Measurements from ENCODE around the gene LNP1.
"Not testable (repeated sequence)": the region's sequence is repeated elsewhere in the genome, so short reads cannot be mapped to it uniquely, and the experiment has no call there.

Gene LNP1

DNA sequence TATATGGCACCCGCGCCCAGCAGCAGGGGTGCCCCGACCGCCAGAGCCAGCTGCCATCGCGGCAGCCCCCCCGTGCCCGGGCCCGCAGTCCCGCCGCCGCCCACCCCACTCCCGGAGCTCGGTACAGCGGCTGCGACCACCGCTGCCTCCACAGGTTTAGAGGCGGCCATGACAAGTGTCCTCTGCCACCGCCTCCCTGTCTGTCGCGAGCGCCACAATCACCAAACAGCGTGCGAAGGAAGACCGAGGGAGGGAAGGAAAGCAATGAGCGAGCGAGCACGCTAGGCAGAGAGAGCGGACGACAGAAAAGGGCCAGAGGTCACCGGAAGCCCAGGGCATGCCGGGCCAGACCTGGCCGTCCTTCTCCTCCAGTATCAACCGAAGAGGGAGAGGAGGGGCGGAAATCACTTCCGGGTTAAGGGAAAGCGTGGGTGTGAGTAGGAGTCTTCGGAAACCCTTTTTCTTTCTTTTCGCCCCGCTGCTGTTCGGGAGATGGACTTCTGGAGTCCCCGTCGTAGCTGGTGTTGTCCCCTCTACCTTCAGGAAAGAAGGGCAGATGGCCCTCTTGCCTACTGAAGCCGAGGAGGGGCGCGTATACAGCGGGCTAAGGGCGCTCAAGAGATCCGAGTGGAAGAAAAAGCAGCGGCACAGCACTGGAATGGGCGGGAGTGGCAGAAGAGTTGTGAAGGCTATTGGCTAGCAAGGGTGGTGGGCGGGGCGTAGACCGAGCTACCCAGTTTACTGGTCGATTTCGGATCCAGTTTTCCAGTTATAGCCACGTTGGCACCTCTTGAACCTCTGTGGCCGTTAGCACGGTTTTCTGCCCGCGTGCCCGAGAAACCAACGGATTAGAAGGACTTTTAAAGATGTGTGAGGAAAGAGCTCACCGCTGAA is at the start of gene LNP1, which contains the start of gene TOMM70:
TSS of gene LNP1 (plus strand) at position 760 of the 894 bp plus-strand sequence. CDS start 28,191 bp downstream, outside the sequence.
TSS of gene TOMM70 (minus strand) at position 310 of the 894 bp plus-strand sequence. CDS start at position 170, 140 bp downstream.
- peak; percentile 98 for DNase-seq

DNA sequence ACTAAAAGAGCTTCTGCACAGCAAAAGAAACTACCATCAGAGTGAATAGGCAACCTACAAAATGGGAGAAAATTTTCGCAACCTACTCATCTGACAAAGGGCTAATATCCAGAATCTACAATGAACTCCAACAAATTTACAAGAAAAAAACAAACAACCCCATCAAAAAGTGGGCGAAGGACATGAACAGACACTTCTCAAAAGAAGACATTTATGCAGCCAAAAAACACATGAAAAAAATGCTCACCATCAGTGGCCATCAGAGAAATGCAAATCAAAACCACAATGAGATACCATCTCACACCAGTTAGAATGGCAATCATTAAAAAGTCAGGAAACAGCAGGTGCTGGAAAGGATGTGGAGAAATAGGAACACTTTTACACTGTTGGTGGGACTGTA is 49.6 kb upstream of the LNP1 start:
- DNase-seq = not testable (repeated sequence)

DNA sequence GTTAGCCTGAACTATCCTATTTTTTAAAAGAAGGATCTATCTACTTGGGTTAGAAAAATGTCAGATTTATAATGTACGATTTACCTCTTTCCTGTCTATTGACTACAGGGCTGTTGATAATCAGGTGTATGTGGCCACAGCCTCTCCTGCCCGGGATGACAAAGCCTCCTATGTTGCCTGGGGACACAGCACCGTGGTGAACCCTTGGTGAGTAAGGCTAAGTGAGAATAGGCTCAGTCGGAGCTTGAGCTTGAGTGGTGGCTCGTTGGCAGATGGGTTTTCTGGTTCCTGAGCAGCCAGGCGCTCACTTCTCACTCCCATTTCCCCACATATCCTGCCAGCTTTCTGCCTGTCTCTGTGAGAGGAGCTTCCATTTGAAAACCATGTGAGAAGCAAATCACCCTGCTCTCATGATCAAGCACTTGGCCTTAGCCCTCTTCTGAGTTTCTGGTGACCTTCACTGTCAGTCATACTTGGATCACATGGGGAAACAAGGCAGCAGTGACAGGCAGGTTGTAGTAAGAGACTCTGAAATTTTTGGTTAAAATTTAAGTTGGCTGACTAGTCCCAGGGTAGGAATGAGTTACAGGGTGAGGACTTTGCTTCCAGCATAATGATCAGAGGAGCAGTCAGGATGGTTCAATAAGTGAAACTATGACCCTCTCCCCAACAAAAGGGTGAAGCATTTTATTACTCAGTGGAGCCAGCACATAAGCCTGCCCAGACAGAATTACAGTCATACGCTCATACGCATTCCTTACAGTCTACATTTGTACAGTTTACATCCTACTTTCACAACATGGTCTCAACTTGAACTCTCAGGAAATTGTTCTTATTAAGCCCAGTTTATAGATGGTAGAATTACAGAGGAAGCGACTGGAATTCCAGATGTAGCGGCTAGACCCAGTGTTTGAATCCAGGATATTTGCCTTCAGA is 48.8 kb upstream of the LNP1 start:
- no peak for DNase-seq

DNA sequence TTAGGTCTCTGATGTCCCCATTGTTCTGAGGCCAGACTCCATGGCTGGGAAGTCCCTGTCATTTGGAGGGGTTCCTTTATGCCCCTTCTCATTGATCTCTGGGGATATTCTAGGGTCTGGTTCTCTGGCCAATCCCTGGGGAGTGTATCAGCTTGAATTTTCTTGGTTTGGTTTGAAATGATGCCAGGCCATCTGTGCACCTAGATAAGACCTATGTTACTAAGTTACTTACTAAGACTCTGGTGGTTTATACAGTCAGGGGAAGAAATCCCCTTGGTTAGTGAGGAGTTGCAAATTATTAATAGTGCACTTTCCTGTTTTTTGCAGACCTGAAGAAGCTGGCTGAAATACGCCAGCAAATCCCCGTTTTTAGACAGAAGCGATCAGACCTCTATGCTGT is 46.5 kb upstream of the LNP1 start:
- DNase-seq = no peak

GRCh38 chr3:100358413-100358812 is 42.9 kb upstream of the LNP1 start:
- no peak for DNase-seq

GRCh38 chr3:100359035-100359434 is 42.3 kb upstream of the LNP1 start:
- no peak for DNase-seq

GRCh38 chr3:100360757-100361496 is 40.4 kb upstream of the LNP1 start:
- DNase-seq = no peak

GRCh38 chr3:100361897-100362296 is 39.4 kb upstream of the LNP1 start:
- DNase-seq = no peak

DNA sequence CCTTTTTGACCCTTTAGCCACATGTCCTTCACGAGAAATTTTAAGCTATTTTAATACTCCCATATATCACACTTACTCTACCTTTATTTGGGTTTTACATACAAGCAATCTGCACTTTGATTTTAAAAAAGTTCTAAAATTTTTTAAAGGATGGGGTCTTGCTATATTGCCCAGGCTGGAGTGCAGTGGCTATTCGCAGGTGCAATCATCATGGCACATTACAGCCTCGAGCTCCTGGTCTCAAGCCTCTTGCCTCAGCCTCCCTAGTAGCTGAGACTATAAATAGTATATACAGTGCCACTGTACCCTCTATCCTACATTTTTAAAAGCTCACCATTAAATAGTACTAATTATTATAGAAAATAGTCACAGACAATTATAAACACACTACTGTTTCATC is 36.9 kb upstream of the LNP1 start:
- no peak for DNase-seq

DNA sequence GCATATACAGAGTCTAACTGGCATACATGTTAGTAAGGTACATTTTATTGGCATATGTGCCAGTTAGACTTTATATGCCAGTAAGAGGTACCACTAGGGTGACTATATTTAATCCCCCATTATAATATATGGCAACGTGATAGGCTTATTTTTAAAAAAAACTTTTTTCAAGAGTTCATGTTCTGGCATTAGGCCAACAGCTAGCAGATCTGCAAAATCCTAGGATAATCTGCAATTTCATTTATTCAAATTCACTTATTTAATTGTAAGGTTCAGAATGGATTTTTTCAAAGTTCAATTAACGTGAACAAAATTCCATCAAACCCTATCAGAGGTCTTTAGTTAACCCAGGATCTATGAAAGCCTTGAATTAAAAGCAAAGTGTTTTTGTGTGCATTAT is 34.9 kb upstream of the LNP1 start:
- DNase-seq = no peak

DNA sequence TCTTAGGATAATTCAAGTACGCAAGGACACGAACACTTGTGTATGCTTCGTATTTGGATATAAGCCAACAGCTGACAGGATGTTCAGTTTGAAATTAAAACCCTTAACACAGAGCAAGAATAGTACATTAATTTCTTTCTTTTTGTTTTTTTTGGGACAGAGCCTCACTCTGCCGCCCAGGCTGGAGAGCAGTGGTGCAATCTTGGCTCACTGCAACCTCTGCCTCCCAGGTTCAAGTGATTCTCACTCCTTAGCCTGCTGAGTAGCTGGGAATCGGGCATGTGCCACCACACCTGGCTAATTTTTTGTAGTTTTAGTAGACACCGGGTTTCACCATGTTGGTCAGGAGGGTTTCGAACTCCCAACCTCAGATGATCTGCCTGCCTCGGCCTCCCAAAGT is 32.9 kb upstream of the LNP1 start:
- DNase-seq = no peak

DNA sequence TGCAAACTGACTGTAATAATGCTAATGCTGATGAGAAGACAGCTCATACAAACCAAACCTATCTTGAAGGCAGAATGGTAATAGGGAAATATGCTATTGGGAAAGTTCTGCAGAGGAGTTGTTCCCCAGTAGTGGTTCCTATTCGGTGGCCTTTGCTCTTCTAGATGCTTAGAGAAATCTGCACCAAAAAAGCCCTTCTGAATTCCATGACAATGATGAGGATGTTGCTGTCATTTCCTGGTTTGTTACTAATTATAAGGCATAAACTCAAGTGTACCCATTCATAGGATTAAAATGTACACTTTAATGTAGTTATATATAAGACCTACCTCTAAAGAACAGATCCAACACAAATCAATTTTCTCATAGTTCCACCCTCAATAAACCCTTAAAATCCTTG is 30.6 kb upstream of the LNP1 start:
- DNase-seq = no peak

- no peak for DNase-seq
Observed at GRCh38 chr3:100374521-100374920, 26.8 kb upstream of the LNP1 start.

DNA sequence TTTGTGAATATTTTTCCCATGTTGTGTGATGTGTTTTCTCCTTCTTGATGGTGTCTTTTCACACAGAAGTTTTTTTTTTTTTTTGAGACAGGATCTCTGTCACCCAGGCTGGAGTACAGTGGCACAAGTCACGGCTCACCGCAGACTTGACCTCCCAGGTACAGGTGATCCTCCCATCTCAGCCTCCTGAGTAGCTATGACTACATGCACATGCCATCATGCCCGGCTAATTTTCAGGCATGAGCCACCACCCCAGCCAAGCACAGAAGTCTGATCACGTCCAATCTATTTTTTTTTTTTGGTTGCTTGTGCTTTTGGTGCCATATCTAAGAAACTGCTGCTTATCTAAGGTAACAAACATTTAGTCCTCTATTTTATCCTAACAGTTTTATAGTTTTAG is 25.0 kb upstream of the LNP1 start:
- DNase-seq = no peak

GRCh38 chr3:100384733-100385525 is 16.4 kb upstream of the LNP1 start:
- no peak for DNase-seq

DNA sequence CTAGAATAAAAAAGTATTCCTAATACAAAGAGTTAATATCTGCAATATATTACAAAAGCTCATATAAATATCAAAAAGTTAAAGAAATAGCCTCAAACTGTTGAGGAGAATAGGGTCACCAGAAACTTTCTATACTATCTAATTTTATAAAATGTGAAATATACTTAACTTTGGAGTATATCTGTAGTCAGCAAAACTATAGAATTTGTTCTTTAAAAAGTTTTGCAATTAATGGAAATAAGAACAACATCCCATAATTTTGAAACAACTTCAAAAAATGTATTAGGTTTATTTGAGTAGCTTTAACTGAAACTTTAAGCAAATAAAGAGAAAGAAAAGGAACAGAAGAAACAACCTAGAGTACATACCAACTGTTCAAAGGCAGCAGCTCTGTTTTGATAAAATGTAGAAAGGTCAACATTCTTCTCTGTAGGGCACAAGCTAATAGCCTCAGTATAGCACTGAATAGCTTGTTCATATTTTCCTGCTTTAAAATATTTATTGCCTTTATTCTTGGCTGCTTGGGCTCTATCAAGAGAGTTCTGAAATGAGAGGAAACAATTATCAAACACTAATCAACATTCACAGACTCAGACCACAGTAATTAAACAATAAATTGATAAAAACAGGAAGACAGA is 14.8 kb upstream of the LNP1 start:
- no peak for DNase-seq

DNA sequence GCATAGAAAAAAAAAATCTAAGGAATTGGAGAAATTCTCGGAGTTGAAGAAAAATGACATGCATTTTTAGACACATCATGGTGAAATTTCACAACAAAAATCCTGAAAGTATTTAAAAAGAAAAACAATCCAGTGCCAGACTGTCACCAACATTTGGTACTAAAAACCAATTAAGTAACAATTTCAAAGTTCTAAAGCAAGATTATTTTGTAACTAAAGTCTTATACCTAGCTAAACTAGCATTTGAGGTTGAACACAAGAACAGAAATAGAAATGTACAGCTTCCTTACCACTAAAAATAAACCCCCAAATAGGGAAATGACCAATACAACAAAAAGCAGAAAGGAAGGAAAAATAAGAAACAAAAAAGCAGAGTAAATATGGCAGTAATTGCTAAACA is 12.3 kb upstream of the LNP1 start:
- DNase-seq = peak; percentile 40

DNA sequence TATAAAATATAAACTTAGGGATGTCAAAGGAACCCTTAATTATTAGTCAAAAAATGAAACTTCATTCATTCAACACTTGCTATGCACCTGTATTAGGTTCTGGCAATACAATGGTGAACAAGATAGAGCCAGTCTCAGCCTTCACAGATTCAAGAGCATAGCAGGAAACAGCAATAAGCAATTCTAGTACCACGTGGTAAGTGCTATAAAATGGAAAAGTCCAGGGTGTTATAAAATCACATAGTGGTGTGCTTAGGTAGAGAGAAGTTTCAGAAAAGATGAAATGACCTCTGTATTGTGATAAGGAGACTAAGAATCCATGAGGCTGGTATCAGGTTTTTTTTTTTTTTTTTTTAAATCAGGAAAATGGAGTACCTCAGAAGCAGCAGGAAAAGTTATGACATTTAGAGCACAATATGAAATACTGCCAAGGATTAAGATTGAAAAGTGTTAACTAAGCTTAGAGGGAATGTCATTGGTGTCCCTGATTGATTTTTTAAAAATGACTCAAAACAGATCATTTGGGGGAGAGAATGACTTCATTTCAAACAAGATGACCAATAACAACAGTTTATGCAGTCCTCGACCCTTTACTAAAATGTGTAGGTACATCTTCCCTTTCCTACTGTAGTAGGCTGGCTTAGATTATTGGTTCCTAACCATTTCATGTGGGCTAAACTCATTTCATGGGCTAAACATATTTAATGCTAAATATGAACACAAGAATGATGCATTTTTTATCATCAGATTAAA is 5.5 kb upstream of the LNP1 start:
- no peak for DNase-seq

DNA sequence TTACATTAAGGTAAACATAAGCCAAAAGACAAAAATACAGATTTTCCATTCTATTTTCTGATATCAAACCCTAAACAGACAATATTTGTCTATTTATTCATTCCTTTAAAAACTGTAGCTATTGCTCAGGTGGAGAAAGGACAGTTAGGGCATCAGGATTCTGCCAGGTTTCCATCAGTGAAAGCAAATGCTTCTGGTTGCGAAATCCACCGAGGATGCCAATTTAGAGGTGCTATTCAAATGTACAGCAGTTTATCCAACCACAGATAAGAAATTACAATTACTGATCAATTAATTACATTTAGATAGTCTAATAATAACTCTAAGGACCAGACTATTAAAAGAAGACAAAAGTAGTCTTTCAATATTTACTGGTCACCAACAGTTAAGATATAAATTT is 4.4 kb upstream of the LNP1 start:
- no peak for DNase-seq

- no peak for DNase-seq
Observed at GRCh38 chr3:100399341-100400071, 1.8 kb upstream of the LNP1 start.
